BLaER1 treated with 17β-estradiol and CSF1 and Interleukin-3, amounts not matched to agents 10 nM and 100 nM (cell line): ENCODE data around the gene LPP.
A peak's percentile ranks its signal among the peaks of the same experiment; 100 is the strongest.
"Not testable (repeated sequence)": the region's sequence is repeated elsewhere in the genome, so short reads cannot be mapped to it uniquely, and the experiment has no call there.

Experiments
- H3K27ac ChIP-seq, 11 experiments: shearing (Covaris generic); formaldehyde crosslinking; 2 replicates each; pipeline ENCODE4 v1.8.1; 2022
- H3K27me3 ChIP-seq, 11 experiments: shearing (Covaris generic); formaldehyde crosslinking; 2 replicates each; pipeline ENCODE4 v1.8.1; 2022
- H3K36me3 ChIP-seq, 11 experiments: shearing (Covaris generic); formaldehyde crosslinking; 2 replicates each; pipeline ENCODE4 v1.8.1; 2022
- H3K4me1 ChIP-seq, 10 experiments: shearing (Covaris generic); formaldehyde crosslinking; 2 replicates each; pipeline ENCODE4 v1.8.1; 2022
- H3K4me2 ChIP-seq, 11 experiments: shearing (Covaris generic); formaldehyde crosslinking; 2 replicates each; pipeline ENCODE4 v1.8.1; 2022
- H3K4me3 ChIP-seq, 10 experiments: shearing (Covaris generic); formaldehyde crosslinking; 2 replicates each; pipeline ENCODE4 v1.8.1; 2022
- H3K9ac ChIP-seq, 11 experiments: shearing (Covaris generic); formaldehyde crosslinking; 2 replicates each; pipeline ENCODE4 v1.8.1; 2022
- H3K9me3 ChIP-seq, 11 experiments: shearing (Covaris generic); formaldehyde crosslinking; replicated peaks in 1 of 11; 2 replicates each; pipeline ENCODE4 v1.8.1; 2022
- H4K20me1 ChIP-seq, 11 experiments: shearing (Covaris generic); formaldehyde crosslinking; 2 replicates each; pipeline ENCODE4 v1.8.1; 2022
- Cebpa-rat ChIP-seq, 11 experiments: shearing (Covaris generic); IDR thresholded peaks; 2 replicates each; pipeline ENCODE4 v1.8.1; 2022

The LPP gene

GRCh38 chr3:188602620-188603019, 448.7 kb downstream of the LPP start:
- Histone ChIP-seq H3K4me3 (no peak overlapping the region), H3K27me3 (no peaks in the 10 kb centered on the region), H3K36me3 (no peaks in the 10 kb centered on the region), H3K9ac (no peak overlapping the region), H3K4me1 (peaks cover 0 to 47% (median 0%) of the 10 kb centered on the region in 10 experiments; a peak in 8 of 20 replicates), H3K4me2 (peak overlapping the region in 2 of 11 experiments; percentile 44 to 70; a peak in 4 of 22 replicates), H4K20me1 (no peaks in the 10 kb centered on the region), H3K9me3 (no peaks in the 10 kb centered on the region), H3K27ac (no peak overlapping the region)
- TF ChIP-seq Cebpa-rat (IDR thresholded peaks at IDR 0.05), result no peak

- Histone ChIP-seq H3K36me3 (peaks cover 11 to 18% (median 14%) of the 10 kb centered on the region in 11 experiments), H3K4me3 (no peak overlapping the region), H3K9me3 (peaks cover 17 to 20% (median 19%) of the 10 kb centered on the region in 11 experiments), H4K20me1 (no peaks in the 10 kb centered on the region), H3K9ac (no peak overlapping the region), H3K27ac (peak overlapping the region in 2 of 11 experiments; percentile 83 to 90; a peak in 2 of 22 replicates), H3K4me2 (peak overlapping the region in 2 of 11 experiments; percentile 41 to 72; a peak in 4 of 22 replicates), H3K27me3 (no peaks in the 10 kb centered on the region), H3K4me1 (peaks cover 0 to 59% (median 0%) of the 10 kb centered on the region in 10 experiments; a peak in 8 of 20 replicates)
- no peak for TF ChIP-seq Cebpa-rat (IDR thresholded peaks at IDR 0.05)
Measured at GRCh38 chr3:188604651-188605050, 450.7 kb downstream of the LPP start.

GRCh38 chr3:188605231-188605630, 451.3 kb downstream of the LPP start:
- Histone ChIP-seq H3K9ac (no peak overlapping the region), H3K4me3 (no peak overlapping the region), H3K9me3 (peaks cover 17 to 25% (median 21%) of the 10 kb centered on the region in 11 experiments), H3K27ac (peak overlapping the region in 3 of 11 experiments; percentile 69 to 90 (median 83); a peak in 5 of 22 replicates), H3K4me2 (peak overlapping the region in 2 of 11 experiments; percentile 41 to 72; a peak in 4 of 22 replicates), H4K20me1 (no peaks in the 10 kb centered on the region), H3K4me1 (peaks cover 0 to 65% (median 0%) of the 10 kb centered on the region in 10 experiments; a peak in 8 of 20 replicates), H3K36me3 (peaks cover 17 to 23% (median 20%) of the 10 kb centered on the region in 11 experiments), H3K27me3 (no peaks in the 10 kb centered on the region)
- TF ChIP-seq Cebpa-rat (IDR thresholded peaks at IDR 0.05), result no peak

- H4K20me1 ChIP-seq, result no peaks in the 10 kb centered on the region
- peak overlapping the region in 5 of 11 experiments; percentile 15 to 90 (median 69); a peak in 9 of 22 replicates for H3K27ac ChIP-seq
- no peaks in the 10 kb centered on the region for H3K27me3 ChIP-seq
- H3K9me3 ChIP-seq, result peaks cover 17 to 30% (median 21%) of the 10 kb centered on the region in 11 experiments
- no peak overlapping the region for H3K4me3 ChIP-seq
- H3K4me1 ChIP-seq, result peaks cover 0 to 69% (median 0%) of the 10 kb centered on the region in 10 experiments; a peak in 8 of 20 replicates
- H3K4me2 ChIP-seq, result peak overlapping the region in 3 of 11 experiments; percentile 51 to 72 (median 62); a peak in 6 of 22 replicates
- peak overlapping the region in 3 of 11 experiments; percentile 51 to 71 (median 59); a peak in 5 of 22 replicates for H3K9ac ChIP-seq
- peaks cover 21 to 29% (median 27%) of the 10 kb centered on the region in 11 experiments for H3K36me3 ChIP-seq
- no peak for TF ChIP-seq Cebpa-rat (IDR thresholded peaks at IDR 0.05)
Measured at GRCh38 chr3:188605905-188606304, 451.9 kb downstream of the LPP start.

DNA sequence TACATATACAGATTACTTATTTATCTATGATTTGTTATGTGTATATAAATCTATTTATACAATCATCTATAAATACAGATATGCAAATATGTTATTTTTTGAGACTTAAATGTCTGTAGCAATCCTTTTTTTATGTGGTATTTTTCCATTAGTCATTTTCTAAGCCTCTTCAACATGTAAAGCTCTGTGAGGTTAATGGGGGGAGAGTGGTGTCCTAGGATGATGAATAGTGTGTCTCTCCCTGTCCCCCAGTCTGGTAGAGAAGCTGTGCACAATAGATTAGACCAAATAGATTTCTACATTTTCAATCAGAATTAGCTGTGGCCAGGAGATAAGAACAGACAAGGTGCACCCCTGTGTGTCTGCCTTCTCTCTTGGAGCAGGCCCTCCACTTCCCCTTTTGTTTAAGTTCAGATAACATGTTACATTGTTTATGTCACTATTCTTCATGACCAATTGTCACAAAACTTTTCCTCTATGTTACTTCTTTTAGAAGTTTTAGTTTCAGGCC, 453.9 kb downstream of the LPP start:
- peak overlapping the region in 3 of 11 experiments; percentile 22 to 39 (median 30); a peak in 2 of 22 replicates for H3K4me2 ChIP-seq
- no peaks in the 10 kb centered on the region for H3K27me3 ChIP-seq
- peaks cover 17 to 30% (median 21%) of the 10 kb centered on the region in 11 experiments for H3K9me3 ChIP-seq
- no peak overlapping the region for H3K4me3 ChIP-seq
- no peak overlapping the region for H3K9ac ChIP-seq
- H3K4me1 ChIP-seq, result peaks cover 0 to 61% (median 0%) of the 10 kb centered on the region in 10 experiments; a peak in 8 of 20 replicates
- peak overlapping the region in 2 of 11 experiments; percentile 53 to 90; a peak in 5 of 22 replicates for H3K27ac ChIP-seq
- peaks cover 24 to 43% (median 33%) of the 10 kb centered on the region in 11 experiments for H3K36me3 ChIP-seq
- no peaks in the 10 kb centered on the region for H4K20me1 ChIP-seq
- TF ChIP-seq Cebpa-rat (IDR thresholded peaks at IDR 0.05), result no peak

DNA sequence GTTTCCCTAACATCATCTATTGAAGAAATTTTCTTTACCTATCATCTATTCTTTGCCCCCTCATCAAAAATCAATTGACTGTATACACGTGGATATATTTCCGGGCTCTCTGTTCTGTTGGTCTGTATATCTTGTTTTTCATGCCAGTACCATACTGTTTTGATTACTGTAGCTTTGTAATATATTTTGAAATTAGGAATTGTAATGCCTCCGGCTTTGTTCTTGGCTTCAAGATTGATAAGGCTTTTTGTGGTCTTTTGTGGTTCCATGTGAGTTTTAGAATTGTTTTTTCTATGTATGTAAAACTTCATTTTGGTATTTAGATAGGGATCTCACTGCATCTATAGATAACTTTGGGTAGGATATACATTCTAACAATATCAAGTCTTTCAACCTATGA, 454.4 kb downstream of the LPP start:
- no peak overlapping the region for H3K4me2 ChIP-seq
- H3K4me3 ChIP-seq, result no peak overlapping the region
- H3K9me3 ChIP-seq, result peaks cover 17 to 30% (median 21%) of the 10 kb centered on the region in 11 experiments
- H3K27ac ChIP-seq, result peak overlapping the region in 1 of 11 experiments; percentile 53; a peak in 3 of 22 replicates
- H3K27me3 ChIP-seq, result no peaks in the 10 kb centered on the region
- no peak overlapping the region for H3K9ac ChIP-seq
- H4K20me1 ChIP-seq, result no peaks in the 10 kb centered on the region
- TF ChIP-seq Cebpa-rat (IDR thresholded peaks at IDR 0.05), result no peak
- peaks cover 24 to 43% (median 33%) of the 10 kb centered on the region in 11 experiments for H3K36me3 ChIP-seq
- peaks cover 0 to 56% (median 0%) of the 10 kb centered on the region in 10 experiments; a peak in 8 of 20 replicates for H3K4me1 ChIP-seq

DNA sequence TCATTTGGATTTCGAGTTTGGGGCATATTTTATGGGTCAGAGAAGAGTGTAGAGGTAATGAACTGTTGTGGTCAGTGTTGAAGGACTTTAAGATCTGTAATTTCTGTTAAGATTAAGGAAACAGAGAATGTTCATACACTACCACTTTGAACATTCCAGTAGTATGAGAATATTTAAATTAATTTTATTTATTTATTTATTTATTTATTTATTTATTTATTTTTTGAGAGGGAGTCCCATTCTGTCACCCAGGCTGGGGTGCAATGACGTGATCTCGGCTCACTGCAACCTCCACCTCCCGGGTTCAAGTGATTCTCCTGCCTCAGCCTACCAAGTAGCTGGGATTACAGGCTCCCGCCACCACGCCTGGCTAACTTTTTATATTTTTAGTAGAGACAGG, 459.8 kb downstream of the LPP start:
- peaks cover 23 to 44% (median 29%) of the 10 kb centered on the region in 11 experiments for H3K36me3 ChIP-seq
- not testable (repeated sequence) for H3K27me3 ChIP-seq, H3K4me2 ChIP-seq, H3K27ac ChIP-seq, H4K20me1 ChIP-seq, H3K4me3 ChIP-seq, H3K9ac ChIP-seq
- H3K9me3 ChIP-seq, result peaks cover 7 to 28% (median 13%) of the 10 kb centered on the region in 11 experiments; a peak in 21 of 22 replicates
- H3K4me1 ChIP-seq, result peaks cover 0 to 24% (median 0%) of the 10 kb centered on the region in 10 experiments; a peak in 3 of 20 replicates

GRCh38 chr3:188617270-188617669, 463.3 kb downstream of the LPP start:
- Histone ChIP-seq H3K9ac (no peak overlapping the region), H3K36me3 (peaks cover 0 to 15% (median 3%) of the 10 kb centered on the region in 11 experiments; a peak in 8 of 22 replicates), H3K4me2 (no peak overlapping the region), H3K27ac (no peak overlapping the region), H3K27me3 (no peaks in the 10 kb centered on the region), H4K20me1 (no peaks in the 10 kb centered on the region), H3K9me3 (peaks cover 0 to 8% (median 0%) of the 10 kb centered on the region in 11 experiments; a peak in 2 of 22 replicates), H3K4me1 (peaks cover 0 to 12% (median 0%) of the 10 kb centered on the region in 10 experiments; a peak in 1 of 20 replicates), H3K4me3 (no peak overlapping the region)
- no peak for TF ChIP-seq Cebpa-rat (IDR thresholded peaks at IDR 0.05)

DNA sequence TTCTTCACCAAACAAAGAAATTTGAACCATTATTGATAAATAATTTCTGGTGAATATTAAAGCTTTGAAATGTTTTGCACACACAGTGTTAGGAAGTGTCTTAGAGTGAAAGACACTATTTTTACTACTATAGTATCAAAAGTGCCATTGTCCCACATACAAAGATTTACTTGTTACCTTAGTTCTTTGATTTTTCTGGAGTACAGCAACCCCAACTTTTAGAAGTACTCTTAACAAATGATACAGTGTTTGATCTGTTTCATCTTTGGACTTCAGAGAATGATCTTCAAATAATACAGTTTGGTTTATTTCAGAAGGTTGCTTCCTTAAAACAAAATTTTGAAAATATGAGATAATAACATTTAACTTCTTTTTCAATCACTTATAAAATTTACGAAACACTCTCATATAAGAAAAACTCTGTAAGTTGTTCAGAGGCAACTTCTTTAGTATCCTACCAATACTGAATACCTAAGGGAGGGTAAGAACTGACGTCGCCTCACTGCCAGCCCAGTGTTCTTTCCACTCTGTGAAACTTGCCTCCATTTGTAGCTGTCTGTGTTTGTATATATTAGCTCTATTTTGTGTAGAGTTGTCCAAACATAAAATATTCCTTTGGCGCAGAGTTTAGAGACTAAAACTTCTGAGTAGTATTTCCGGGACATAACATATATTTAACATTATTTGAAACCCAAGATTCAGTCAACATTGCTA, 464.2 kb downstream of the LPP start:
- Histone ChIP-seq H3K36me3 (peaks cover 0 to 13% (median 3%) of the 10 kb centered on the region in 11 experiments; a peak in 7 of 22 replicates), H3K4me2 (no peak overlapping the region), H4K20me1 (no peaks in the 10 kb centered on the region), H3K9ac (no peak overlapping the region), H3K9me3 (peaks cover 0 to 8% (median 0%) of the 10 kb centered on the region in 11 experiments; a peak in 2 of 22 replicates), H3K4me3 (no peak overlapping the region), H3K27ac (no peak overlapping the region), H3K27me3 (no peaks in the 10 kb centered on the region), H3K4me1 (peaks cover 0 to 12% (median 0%) of the 10 kb centered on the region in 10 experiments; a peak in 1 of 20 replicates)
- no peak for TF ChIP-seq Cebpa-rat (IDR thresholded peaks at IDR 0.05)
